GM12891 (cell line): ENCODE measurements around the gene RUNX2.

Experiments
- PAX5 ChIP-seq: IDR thresholded peaks from 2 replicates; pipeline ENCODE4 v1.6.1; 2011; ENCODE audit warnings: low read length, moderate library complexity, mild to moderate bottlenecking; ENCODE audit not compliant: insufficient read depth, severe bottlenecking
- POU2F2 ChIP-seq: IDR thresholded peaks from 2 replicates; pipeline ENCODE4 v1.6.1; 2011; ENCODE audit warnings: low read depth, mild to moderate bottlenecking, control low read depth, low read length, moderate library complexity
- TAF1 ChIP-seq: IDR thresholded peaks from 2 replicates; pipeline ENCODE4 v1.6.1; 2011; ENCODE audit warnings: low read depth, low read length, control low read depth

GRCh38 chr6:45635284-45635867 lies 307.2 kb downstream of the RUNX2 start:
- TF ChIP-seq TAF1 (no peak), POU2F2 (no peak), PAX5 (no peak)
